GM12873 (cell line): ENCODE measurements around the gene ZBTB46.

Experiments used
- CTCF ChIP-seq: IDR thresholded peaks from 2 replicates; pipeline ENCODE4 v1.5.1; 2012; ENCODE audit warnings: low read depth, mild to moderate bottlenecking, moderate library complexity, low read length, control low read depth; ENCODE audit not compliant: insufficient read depth; ENCODE audit errors: missing control alignments

Gene ZBTB46

GRCh38 chr20:63748070-63748933 lies 82.8 kb downstream of the ZBTB46 start:
- TF ChIP-seq CTCF = no peak

GRCh38 chr20:63747622-63748069 lies 83.4 kb downstream of the ZBTB46 start:
- no peak for TF ChIP-seq CTCF

GRCh38 chr20:63746751-63747315 lies 84.2 kb downstream of the ZBTB46 start:
- no peak for TF ChIP-seq CTCF

GRCh38 chr20:63745961-63746731 lies 84.9 kb downstream of the ZBTB46 start:
- no peak for TF ChIP-seq CTCF

GRCh38 chr20:63745424-63745805 lies 85.6 kb downstream of the ZBTB46 start:
- no peak for TF ChIP-seq CTCF

GRCh38 chr20:63744574-63745423 lies 86.3 kb downstream of the ZBTB46 start:
- no peak for TF ChIP-seq CTCF

GRCh38 chr20:63744158-63744557 lies 86.9 kb downstream of the ZBTB46 start:
- no peak for TF ChIP-seq CTCF
